ENCODE results near the gene MMP25.

- TF ChIP-seq CTCF (IDR thresholded peaks at IDR 0.05; ENCODE audit: low read depth, low read length, poor library complexity, severe bottlenecking), result no peak
- no peak for TF ChIP-seq EZH2phosphoT487 (IDR thresholded peaks at IDR 0.05; ENCODE audit: borderline replicate concordance, low read length)
Measured at GRCh38 chr16:3071655-3072054, 25.3 kb downstream of the MMP25 start.

All from DOHH2 (cell line).